Fibroblast of lung (primary cell): Measurements from ENCODE around the gene OR8A1.

Experiments
- EZH2 ChIP-seq: IDR thresholded peaks from 2 replicates; pipeline ENCODE4 v1.5.1; 2012; ENCODE audit warnings: low read length, control low read depth, mild to moderate bottlenecking; ENCODE audit errors: missing control alignments
- TF ChIP-seq, protein P1 (sequence below), 2 donors: IDR thresholded peaks in 1 of 2; conservative IDR thresholded peaks in 1 of 2; 1 replicate in 1 of 2; 2 replicates in 1 of 2; pipeline ENCODE4 v1.5.1; 2011 to 2012; ENCODE audit warnings: low read length in 2 of 2, control low read depth in 1 of 2, inconsistent platforms in 1 of 2, low read depth in 1 of 2, mild to moderate bottlenecking in 1 of 2

DNA sequence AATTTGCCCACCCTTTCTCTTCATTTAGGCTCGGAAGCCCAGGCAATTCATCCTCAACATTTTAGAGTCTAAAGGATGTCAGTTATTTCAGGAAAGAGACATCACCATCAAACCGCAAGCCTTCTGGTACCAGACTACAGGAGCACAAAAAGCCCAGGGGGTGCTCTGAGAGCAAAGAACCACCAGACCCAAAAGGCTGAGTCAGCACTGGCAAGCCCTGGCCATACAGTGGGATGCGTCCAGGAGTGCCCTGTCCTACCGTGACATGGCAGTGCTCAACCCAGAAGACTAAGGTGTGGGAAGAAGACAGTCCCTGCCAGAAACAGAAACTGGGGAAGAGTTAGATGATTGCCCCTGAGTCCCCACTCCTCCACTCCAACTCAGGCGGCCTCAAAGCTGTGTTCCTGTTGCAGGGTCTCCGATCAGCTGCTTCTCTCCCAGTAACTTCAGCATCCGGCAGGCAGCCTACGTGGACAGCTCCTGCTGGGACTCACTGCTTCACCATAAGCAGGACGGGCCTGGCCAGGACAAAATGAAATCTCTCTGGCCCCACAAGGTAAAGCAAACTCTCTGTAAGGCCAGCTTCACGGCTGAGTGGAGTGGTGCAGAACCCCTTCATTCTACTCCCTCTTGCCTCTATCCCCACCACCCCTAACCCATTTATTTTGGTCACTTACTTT, 42.9 kb downstream of the OR8A1 start:
- TF ChIP-seq, protein P1, sequence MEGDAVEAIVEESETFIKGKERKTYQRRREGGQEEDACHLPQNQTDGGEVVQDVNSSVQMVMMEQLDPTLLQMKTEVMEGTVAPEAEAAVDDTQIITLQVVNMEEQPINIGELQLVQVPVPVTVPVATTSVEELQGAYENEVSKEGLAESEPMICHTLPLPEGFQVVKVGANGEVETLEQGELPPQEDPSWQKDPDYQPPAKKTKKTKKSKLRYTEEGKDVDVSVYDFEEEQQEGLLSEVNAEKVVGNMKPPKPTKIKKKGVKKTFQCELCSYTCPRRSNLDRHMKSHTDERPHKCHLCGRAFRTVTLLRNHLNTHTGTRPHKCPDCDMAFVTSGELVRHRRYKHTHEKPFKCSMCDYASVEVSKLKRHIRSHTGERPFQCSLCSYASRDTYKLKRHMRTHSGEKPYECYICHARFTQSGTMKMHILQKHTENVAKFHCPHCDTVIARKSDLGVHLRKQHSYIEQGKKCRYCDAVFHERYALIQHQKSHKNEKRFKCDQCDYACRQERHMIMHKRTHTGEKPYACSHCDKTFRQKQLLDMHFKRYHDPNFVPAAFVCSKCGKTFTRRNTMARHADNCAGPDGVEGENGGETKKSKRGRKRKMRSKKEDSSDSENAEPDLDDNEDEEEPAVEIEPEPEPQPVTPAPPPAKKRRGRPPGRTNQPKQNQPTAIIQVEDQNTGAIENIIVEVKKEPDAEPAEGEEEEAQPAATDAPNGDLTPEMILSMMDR (conservative IDR thresholded peaks at IDR 0.05 in 1 of 2, IDR thresholded peaks at IDR 0.05 in 1 of 2; ENCODE audit: low read depth in 1 of 2, low read length in 2 of 2): no peak
- no peak for TF ChIP-seq EZH2
